ENCODE results near the gene SLC38A10. TPM values are rescaled to one million over a fixed set of nuclear protein-coding genes. Genes with fewer than 3 reads are reported as not detected.

The SLC38A10 gene
- polyA plus RNA-seq, 1 donor (not counting 4 experiments of a cell fraction or from before 2014, with no cell fraction given), result 16.8 TPM

DNA sequence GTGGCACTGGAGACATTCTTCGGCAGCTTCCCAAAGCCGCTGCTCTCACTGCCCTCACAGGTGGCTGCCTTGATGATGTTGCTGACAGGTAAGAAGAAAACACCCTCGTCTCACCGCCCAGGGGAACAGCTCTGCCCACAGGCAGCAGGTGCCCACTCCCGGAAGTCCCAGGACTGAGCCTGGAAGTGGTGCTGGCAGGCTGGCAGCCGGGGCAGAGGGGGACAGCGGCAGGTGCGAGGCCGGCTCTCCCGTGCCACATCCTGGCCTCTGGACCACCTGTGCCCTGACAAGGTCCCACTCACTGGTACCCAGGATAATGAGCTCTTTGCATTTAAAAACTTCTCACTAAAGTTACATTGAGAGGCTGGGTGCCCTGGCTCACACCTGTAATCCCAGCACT is 92.8 kb downstream of the SLC38A10 start:
- FAIRE-seq (no peak), DNase-seq (ENCODE audit: low read depth, low spot score) (no peak)
- no peaks in the 10 kb centered on the region for H4K20me1 ChIP-seq (ENCODE audit: control insufficient read depth, extremely low read depth, insufficient read depth, low read length)
- H3K4me1 ChIP-seq (ENCODE audit: control insufficient read depth, extremely low read depth, insufficient read depth, low read length), result no peaks in the 10 kb centered on the region
- peaks cover 0 to 5% of the 10 kb centered on the region in 2 experiments for H3K36me3 ChIP-seq (ENCODE audit: control insufficient read depth in 2 of 2, extremely low read depth in 1 of 2, insufficient read depth in 2 of 2, low read length in 2 of 2)
- no peak for TF ChIP-seq EZH2 (IDR thresholded peaks at IDR 0.05; ENCODE audit: low read length)
- no peak for TF ChIP-seq CTCF (optimal IDR thresholded peaks at IDR 0.05 in 1 of 3, IDR thresholded peaks at IDR 0.05 in 1 of 3, conservative IDR thresholded peaks at IDR 0.05 in 1 of 3; ENCODE audit: extremely low read depth in 1 of 3, insufficient read depth in 2 of 3, low read length in 3 of 3)
- no peaks in the 10 kb centered on the region for H3K79me2 ChIP-seq (ENCODE audit: control insufficient read depth, insufficient read depth, low read length)
- dilution Hi-C loops (cut with MboI; ENCODE audit: extremely low pct_ligation_motif_present, low sequenced_read_pairs), result no loop called here
- no peaks in the 10 kb centered on the region for H3K27me3 ChIP-seq (ENCODE audit: control insufficient read depth, extremely low read depth, insufficient read depth, low read length)
- H3K9me1 ChIP-seq (ENCODE audit: control insufficient read depth, extremely low read depth, insufficient read depth, low read length), result no peaks in the 10 kb centered on the region
- no peak overlapping the region for H2AFZ ChIP-seq (ENCODE audit: control insufficient read depth, low read length)
- no peak overlapping the region for H3K9ac ChIP-seq (ENCODE audit: control insufficient read depth, extremely low read depth, insufficient read depth, low read length)
- H3K9me3 ChIP-seq (ENCODE audit: control insufficient read depth, low read depth, low read length), result no peaks in the 10 kb centered on the region
- H3K27ac ChIP-seq (ENCODE audit: control insufficient read depth, insufficient read depth, low read length), result no peak overlapping the region
- no peak overlapping the region for H3K4me3 ChIP-seq (ENCODE audit: control insufficient read depth in 2 of 3, extremely low read depth in 1 of 3, insufficient read depth in 2 of 3, low read depth in 1 of 3, low read length in 3 of 3)
- no peak overlapping the region for H3K4me2 ChIP-seq (ENCODE audit: control insufficient read depth, extremely low read depth, insufficient read depth, low read depth, low read length)

GRCh38 chr17:81200695-81201580 is 94.2 kb downstream of the SLC38A10 start:
- Histone ChIP-seq H3K9ac (ENCODE audit: control insufficient read depth, extremely low read depth, insufficient read depth, low read length) (no peak overlapping the region), H3K79me2 (ENCODE audit: control insufficient read depth, insufficient read depth, low read length) (no peaks in the 10 kb centered on the region), H2AFZ (ENCODE audit: control insufficient read depth, low read length) (no peak overlapping the region), H3K4me2 (ENCODE audit: control insufficient read depth, extremely low read depth, insufficient read depth, low read depth, low read length) (no peak overlapping the region), H3K4me1 (ENCODE audit: control insufficient read depth, extremely low read depth, insufficient read depth, low read length) (no peaks in the 10 kb centered on the region), H3K4me3 (ENCODE audit: control insufficient read depth in 2 of 3, extremely low read depth in 1 of 3, insufficient read depth in 2 of 3, low read depth in 1 of 3, low read length in 3 of 3) (no peak overlapping the region), H4K20me1 (ENCODE audit: control insufficient read depth, extremely low read depth, insufficient read depth, low read length) (no peaks in the 10 kb centered on the region), H3K9me3 (ENCODE audit: control insufficient read depth, low read depth, low read length) (no peaks in the 10 kb centered on the region), H3K36me3 (ENCODE audit: control insufficient read depth in 2 of 2, extremely low read depth in 1 of 2, insufficient read depth in 2 of 2, low read length in 2 of 2) (no peaks in the 10 kb centered on the region), H3K27ac (ENCODE audit: control insufficient read depth, insufficient read depth, low read length) (no peak overlapping the region), H3K27me3 (ENCODE audit: control insufficient read depth, extremely low read depth, insufficient read depth, low read length) (no peaks in the 10 kb centered on the region), H3K9me1 (ENCODE audit: control insufficient read depth, extremely low read depth, insufficient read depth, low read length) (no peaks in the 10 kb centered on the region)
- dilution Hi-C loops (cut with MboI; ENCODE audit: extremely low pct_ligation_motif_present, low sequenced_read_pairs), result no loop called here
- FAIRE-seq, result peak; percentile 43
- TF ChIP-seq EZH2 (IDR thresholded peaks at IDR 0.05; ENCODE audit: low read length), result no peak
- TF ChIP-seq CTCF (optimal IDR thresholded peaks at IDR 0.05 in 1 of 3, IDR thresholded peaks at IDR 0.05 in 1 of 3, conservative IDR thresholded peaks at IDR 0.05 in 1 of 3; ENCODE audit: extremely low read depth in 1 of 3, insufficient read depth in 2 of 3, low read length in 3 of 3), result peak; percentile 60 to 61 (median 61)
- DNase-seq (ENCODE audit: low read depth, low spot score), result no peak
